HG03342 (cell line): ENCODE data around the gene GBA3.
A peak's percentile ranks its signal among the peaks of the same experiment; 100 is the strongest.

Experiments
- ATAC-seq: cut with Tn5 transposase; IDR thresholded peaks from one replicate; pipeline ENCODE4 v1.9.1; 2021; ENCODE audit warnings: mild to moderate bottlenecking, moderate library complexity; ENCODE audit not compliant: unreplicated experiment

Gene GBA3

GRCh38 chr4:22766068-22766467 lies 73.3 kb downstream of the GBA3 start:
- no peak for ATAC-seq

GRCh38 chr4:22778547-22779163 lies 85.9 kb downstream of the GBA3 start:
- ATAC-seq: no peak

- ATAC-seq: no peak
These were observed 87.6 kb downstream of the GBA3 start for GRCh38 chr4:22780317-22780716.

- no peak for ATAC-seq
These were observed 88.1 kb downstream of the GBA3 start for GRCh38 chr4:22780797-22781196.

GRCh38 chr4:22787753-22788375 lies 95.1 kb downstream of the GBA3 start:
- ATAC-seq: no peak

- ATAC-seq: no peak
These were observed 97.9 kb downstream of the GBA3 start for GRCh38 chr4:22790631-22791030.

- no peak for ATAC-seq
These were observed 102.0 kb downstream of the GBA3 start for GRCh38 chr4:22794732-22795131.

- no peak for ATAC-seq
These were observed 108.7 kb downstream of the GBA3 start for GRCh38 chr4:22801391-22801790.

- no peak for ATAC-seq
These were observed 110.1 kb downstream of the GBA3 start for GRCh38 chr4:22802876-22803275.

GRCh38 chr4:22803512-22803911 lies 110.8 kb downstream of the GBA3 start:
- no peak for ATAC-seq

- no peak for ATAC-seq
These were observed 122.2 kb downstream of the GBA3 start for GRCh38 chr4:22814906-22815305.

- ATAC-seq: no peak
These were observed 131.4 kb downstream of the GBA3 start for GRCh38 chr4:22824091-22824490.

GRCh38 chr4:22842360-22843018 lies 149.8 kb downstream of the GBA3 start:
- no peak for ATAC-seq

- no peak for ATAC-seq
These were observed 155.6 kb downstream of the GBA3 start for GRCh38 chr4:22848332-22848731.

GRCh38 chr4:22850055-22850454 lies 157.3 kb downstream of the GBA3 start:
- no peak for ATAC-seq

- ATAC-seq: peak; percentile 89
These were observed 157.9 kb downstream of the GBA3 start for GRCh38 chr4:22850630-22851029.

- ATAC-seq: no peak
These were observed 164.7 kb downstream of the GBA3 start for GRCh38 chr4:22857411-22857810.

- no peak for ATAC-seq
These were observed 166.6 kb downstream of the GBA3 start for GRCh38 chr4:22859318-22859717.
